Measurements from ENCODE around the gene RGS3.

Gene RGS3

DNA sequence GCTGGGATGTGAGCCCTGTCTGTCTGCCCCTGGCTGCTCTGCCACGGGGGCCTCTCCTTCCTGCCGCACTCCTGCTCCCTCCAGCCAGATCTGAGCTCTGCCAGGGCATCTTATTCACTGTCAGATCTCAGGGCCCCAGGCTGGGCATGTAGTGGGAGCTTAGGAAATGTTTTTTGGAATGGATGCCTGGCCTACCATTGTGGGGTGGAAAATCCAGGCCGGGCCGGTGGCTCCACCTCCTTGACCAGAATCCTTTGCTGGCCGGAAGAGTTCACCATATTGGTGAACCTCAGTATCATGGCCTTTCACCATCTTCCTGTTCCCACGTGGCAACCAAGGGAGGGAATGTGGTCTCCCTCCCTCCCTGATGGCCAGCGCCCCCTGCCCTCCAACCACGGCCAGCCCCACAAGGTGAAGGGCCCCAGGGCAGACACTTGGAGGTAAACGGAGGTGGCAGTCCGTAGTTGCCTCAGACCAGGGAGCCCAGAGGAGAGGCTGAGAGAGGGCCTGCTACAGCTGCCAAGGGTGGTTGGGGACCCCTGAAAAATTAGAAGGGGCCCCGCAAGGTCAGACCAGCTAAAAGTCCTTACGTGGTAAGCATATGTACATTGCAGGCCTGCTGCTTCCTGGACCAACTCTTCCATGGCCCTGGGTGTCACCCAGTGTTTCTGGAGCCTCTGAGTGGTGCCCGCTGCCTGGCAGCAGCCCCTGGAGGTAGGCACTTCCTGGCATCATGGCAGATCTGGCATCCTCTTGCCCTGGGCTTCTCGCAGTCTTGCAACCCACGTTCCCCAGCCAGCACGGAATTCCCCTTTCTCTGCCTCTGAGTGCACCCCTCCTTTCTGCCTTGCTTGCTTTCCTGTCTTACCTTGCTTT lies 153.3 kb downstream of the RGS3 start:
- Histone ChIP-seq H3K9ac (ENCODE audit: low read depth, low read length) (no peak overlapping the region), H3K27me3 (ENCODE audit: insufficient read depth, low read length) (no peaks in the 10 kb centered on the region; the same call in 1 of the 2 replicates), H3K4me3 (ENCODE audit: low read length) (no peak overlapping the region), H3K4me1 (ENCODE audit: insufficient read depth, low read length) (peaks cover 19% of the 10 kb centered on the region), H3K9me3 (ENCODE audit: insufficient read depth, low read depth, low read length) (no peaks in the 10 kb centered on the region), H3K27ac (ENCODE audit: low read length) (no peak overlapping the region), H3K36me3 (ENCODE audit: insufficient read depth, low read depth, low read length) (no peaks in the 10 kb centered on the region)

DNA sequence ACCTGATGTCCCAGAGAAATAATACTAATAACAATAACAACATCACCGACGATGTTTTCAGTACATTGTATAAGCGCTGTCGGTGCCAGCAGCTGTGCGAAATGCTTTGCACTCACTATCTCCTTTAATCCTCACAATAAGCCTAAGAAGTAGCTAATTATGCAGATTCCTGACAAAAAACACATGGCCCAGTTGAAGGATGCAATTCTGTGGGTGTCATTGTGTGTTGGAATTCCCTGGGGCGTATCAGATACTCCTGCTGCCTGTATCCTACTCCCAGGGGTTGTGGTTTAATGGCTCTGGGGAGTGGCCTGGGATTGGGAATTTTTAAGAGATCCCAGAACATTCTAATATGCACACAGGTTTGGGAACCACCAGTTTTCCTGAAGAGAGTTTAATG lies 154.0 kb downstream of the RGS3 start:
- no peaks in the 10 kb centered on the region for H3K36me3 ChIP-seq (ENCODE audit: insufficient read depth, low read depth, low read length)
- no peak overlapping the region for H3K4me3 ChIP-seq (ENCODE audit: low read length)
- no peaks in the 10 kb centered on the region for H3K9me3 ChIP-seq (ENCODE audit: insufficient read depth, low read depth, low read length)
- no peak overlapping the region for H3K9ac ChIP-seq (ENCODE audit: low read depth, low read length)
- peaks cover 21% of the 10 kb centered on the region for H3K4me1 ChIP-seq (ENCODE audit: insufficient read depth, low read length)
- H3K27me3 ChIP-seq (ENCODE audit: insufficient read depth, low read length), result no peaks in the 10 kb centered on the region; the same call in 1 of the 2 replicates
- no peak overlapping the region for H3K27ac ChIP-seq (ENCODE audit: low read length)

DNA sequence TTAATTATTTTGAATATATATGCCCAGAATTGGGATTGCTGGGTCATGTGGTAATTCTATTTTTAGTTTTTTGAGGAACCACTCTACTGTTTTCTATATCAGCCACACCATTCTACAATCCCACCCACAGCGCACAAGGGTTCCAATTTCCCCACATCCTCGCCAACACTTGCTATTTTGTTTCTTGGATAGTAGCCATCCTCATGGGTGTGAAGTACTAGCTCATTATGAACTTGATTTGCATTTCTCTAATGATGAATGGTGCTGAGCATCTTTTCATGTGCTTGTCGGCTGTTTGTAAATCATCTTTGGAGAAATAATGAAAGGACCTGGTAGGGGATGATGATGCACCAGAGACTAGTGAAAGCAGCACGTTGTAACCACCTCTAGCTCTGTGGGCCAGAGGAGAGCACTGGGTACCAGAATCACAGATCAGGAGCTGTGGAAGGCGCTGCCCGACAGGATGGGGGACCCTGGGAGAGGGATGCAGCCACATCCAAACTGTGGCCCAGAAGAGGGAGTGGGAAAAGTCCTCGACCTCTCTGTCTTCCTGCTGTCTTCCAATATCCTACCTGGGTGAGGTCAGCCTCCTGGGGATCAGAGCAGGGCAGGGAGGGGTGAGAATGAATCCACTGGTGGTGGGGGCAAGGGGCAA lies 155.4 kb downstream of the RGS3 start:
- Histone ChIP-seq H3K4me1 (ENCODE audit: insufficient read depth, low read length) (peaks cover 34% of the 10 kb centered on the region), H3K9me3 (ENCODE audit: insufficient read depth, low read depth, low read length) (no peaks in the 10 kb centered on the region), H3K27me3 (ENCODE audit: insufficient read depth, low read length) (no peaks in the 10 kb centered on the region; the same call in 1 of the 2 replicates), H3K36me3 (ENCODE audit: insufficient read depth, low read depth, low read length) (no peaks in the 10 kb centered on the region), H3K9ac (ENCODE audit: low read depth, low read length) (no peak overlapping the region), H3K27ac (ENCODE audit: low read length) (no peak overlapping the region), H3K4me3 (ENCODE audit: low read length) (no peak overlapping the region)

DNA sequence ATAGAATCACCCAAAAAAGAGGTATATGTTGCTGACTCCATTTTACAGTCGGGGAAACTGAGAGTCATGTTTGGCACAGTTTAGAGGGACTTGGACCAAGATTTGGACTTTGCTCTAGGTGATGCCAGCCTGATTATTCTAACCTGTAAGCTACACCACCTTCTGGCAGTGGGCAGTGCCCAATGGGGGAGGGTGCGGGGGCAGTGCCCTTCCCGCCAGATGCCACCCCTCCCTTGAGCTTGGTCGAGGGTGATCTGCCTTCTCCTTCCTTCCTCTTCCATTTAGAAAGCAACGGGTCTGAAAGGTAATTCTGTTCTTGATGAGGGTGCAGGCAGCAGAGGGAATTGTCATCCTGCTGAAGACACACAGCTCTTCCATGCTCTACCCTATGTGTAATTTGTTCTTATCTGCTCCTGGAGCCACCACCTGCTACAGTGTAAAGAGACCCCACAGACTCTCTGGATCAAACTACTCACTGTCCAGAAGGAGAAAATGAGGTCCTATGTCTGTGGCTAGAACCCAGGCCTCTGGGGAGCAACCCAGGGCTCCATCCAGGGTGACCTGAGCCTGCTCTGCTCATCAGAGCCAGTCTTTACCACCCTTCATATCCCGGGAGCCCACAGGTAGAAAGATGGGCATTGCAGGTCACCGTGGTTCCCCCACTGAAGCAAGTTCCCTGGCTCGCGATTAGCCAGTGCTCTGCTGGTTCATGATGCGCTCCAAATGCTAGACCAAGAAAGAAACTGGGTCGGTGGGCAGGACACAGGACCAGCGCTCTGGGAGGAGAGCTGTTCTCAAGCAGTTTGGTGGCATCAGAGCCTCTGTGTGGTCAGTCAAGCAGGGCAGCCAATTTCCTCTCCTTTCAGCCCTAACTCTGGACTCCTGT lies 156.2 kb downstream of the RGS3 start:
- H3K9me3 ChIP-seq (ENCODE audit: insufficient read depth, low read depth, low read length), result no peaks in the 10 kb centered on the region
- H3K27me3 ChIP-seq (ENCODE audit: insufficient read depth, low read length), result no peaks in the 10 kb centered on the region; the same call in 1 of the 2 replicates
- H3K4me1 ChIP-seq (ENCODE audit: insufficient read depth, low read length), result peaks cover 34% of the 10 kb centered on the region
- no peak overlapping the region for H3K4me3 ChIP-seq (ENCODE audit: low read length)
- peak overlapping the region; percentile 25; the same call in 1 of the 2 replicates for H3K9ac ChIP-seq (ENCODE audit: low read depth, low read length)
- H3K27ac ChIP-seq (ENCODE audit: low read length), result no peak overlapping the region
- H3K36me3 ChIP-seq (ENCODE audit: insufficient read depth, low read depth, low read length), result no peaks in the 10 kb centered on the region

DNA sequence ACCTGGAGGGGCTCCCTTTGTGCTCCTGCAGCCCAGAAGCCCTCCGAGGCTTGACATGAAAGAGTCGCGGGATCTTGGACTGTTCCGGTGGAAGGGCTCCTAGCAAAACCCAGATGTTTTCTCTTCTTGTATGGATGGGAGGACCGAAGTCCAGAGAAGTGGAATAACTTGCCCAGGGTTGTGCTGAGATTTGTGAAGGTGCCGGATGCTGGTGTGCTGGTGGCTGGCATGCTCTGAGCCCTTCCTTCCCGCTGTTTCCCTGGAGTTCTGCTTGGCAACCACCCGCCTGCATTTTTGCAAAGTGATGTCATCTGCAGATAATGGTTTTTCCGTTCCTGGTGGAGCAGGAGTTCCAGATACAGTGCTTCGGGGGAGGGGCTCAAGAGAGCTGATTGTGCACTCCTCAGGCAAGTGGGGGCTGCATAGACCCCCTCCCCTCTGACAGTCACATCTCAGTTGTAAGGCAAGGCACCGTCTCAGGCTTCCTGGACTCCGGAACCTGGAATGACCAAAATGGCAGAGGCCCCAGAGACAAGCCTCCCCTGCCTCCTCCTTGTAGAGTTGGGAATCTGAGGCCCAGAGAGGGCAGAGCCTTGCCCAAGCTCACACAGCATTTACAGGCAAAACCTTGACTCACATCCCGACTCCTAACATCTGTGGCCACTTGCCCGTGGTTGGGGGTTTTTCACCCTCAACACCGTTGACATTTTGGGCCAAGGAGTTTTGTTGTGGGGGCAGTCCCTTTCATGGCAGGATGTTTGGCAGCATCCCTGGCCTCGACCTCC lies 157.0 kb downstream of the RGS3 start:
- Histone ChIP-seq H3K4me1 (ENCODE audit: insufficient read depth, low read length) (peaks cover 34% of the 10 kb centered on the region), H3K9me3 (ENCODE audit: insufficient read depth, low read depth, low read length) (no peaks in the 10 kb centered on the region), H3K9ac (ENCODE audit: low read depth, low read length) (peak overlapping the region; percentile 25; the same call in 1 of the 2 replicates), H3K4me3 (ENCODE audit: low read length) (no peak overlapping the region), H3K27ac (ENCODE audit: low read length) (no peak overlapping the region), H3K36me3 (ENCODE audit: insufficient read depth, low read depth, low read length) (no peaks in the 10 kb centered on the region), H3K27me3 (ENCODE audit: insufficient read depth, low read length) (no peaks in the 10 kb centered on the region; the same call in 1 of the 2 replicates)

DNA sequence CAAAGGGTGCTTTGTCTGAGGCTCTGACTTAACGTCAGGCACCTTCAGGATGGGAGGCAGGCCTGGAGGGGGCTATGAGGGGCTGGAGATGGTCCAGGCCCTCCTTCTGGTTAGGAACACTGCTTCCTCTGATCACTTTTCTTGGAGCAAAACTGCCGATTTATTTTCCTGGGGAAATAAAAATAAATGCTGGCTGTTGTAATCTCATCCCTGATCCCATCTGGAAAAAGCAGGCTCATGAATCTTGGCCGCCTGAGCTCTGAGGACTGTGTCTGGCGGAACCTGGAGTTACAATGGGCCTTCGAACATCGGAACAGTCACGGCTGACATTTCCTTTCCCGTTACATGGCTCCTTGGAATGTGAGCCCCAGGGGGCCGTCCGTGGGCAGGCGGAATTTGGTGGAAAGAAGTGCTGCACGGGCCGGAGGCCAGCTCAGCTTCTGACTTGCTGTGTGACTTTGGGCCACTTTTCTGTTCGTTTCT lies 157.8 kb downstream of the RGS3 start:
- peak overlapping the region; percentile 25; the same call in 1 of the 2 replicates for H3K9ac ChIP-seq (ENCODE audit: low read depth, low read length)
- H3K9me3 ChIP-seq (ENCODE audit: insufficient read depth, low read depth, low read length), result no peaks in the 10 kb centered on the region
- H3K4me3 ChIP-seq (ENCODE audit: low read length), result no peak overlapping the region
- peaks cover 34% of the 10 kb centered on the region for H3K4me1 ChIP-seq (ENCODE audit: insufficient read depth, low read length)
- no peak overlapping the region for H3K27ac ChIP-seq (ENCODE audit: low read length)
- no peaks in the 10 kb centered on the region for H3K36me3 ChIP-seq (ENCODE audit: insufficient read depth, low read depth, low read length)
- H3K27me3 ChIP-seq (ENCODE audit: insufficient read depth, low read length), result no peaks in the 10 kb centered on the region; the same call in 1 of the 2 replicates

DNA sequence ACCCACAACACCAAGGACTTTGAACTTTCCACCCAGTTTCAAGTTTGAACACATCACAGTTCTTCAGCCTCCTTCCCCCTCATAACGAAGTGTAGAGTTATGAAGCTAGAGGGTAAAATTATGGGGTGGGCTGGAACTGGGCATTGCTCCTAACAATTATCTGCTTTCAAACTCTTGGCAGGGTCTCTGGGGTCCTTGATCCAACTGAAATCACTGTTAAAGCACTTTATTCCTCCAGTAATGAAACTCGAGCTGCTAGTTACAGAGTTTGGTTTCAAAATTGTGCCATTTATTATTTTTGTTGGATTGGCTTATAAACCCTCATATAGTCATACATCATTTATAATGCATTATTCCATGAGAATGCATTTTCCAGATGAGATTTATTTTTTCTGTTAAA lies 158.5 kb downstream of the RGS3 start:
- H3K4me3 ChIP-seq (ENCODE audit: low read length), result no peak overlapping the region
- H3K4me1 ChIP-seq (ENCODE audit: insufficient read depth, low read length), result peaks cover 34% of the 10 kb centered on the region
- H3K9me3 ChIP-seq (ENCODE audit: insufficient read depth, low read depth, low read length), result no peaks in the 10 kb centered on the region
- no peaks in the 10 kb centered on the region for H3K36me3 ChIP-seq (ENCODE audit: insufficient read depth, low read depth, low read length)
- peaks cover 3% of the 10 kb centered on the region for H3K27me3 ChIP-seq (ENCODE audit: insufficient read depth, low read length)
- no peak overlapping the region for H3K9ac ChIP-seq (ENCODE audit: low read depth, low read length)
- H3K27ac ChIP-seq (ENCODE audit: low read length), result no peak overlapping the region

DNA sequence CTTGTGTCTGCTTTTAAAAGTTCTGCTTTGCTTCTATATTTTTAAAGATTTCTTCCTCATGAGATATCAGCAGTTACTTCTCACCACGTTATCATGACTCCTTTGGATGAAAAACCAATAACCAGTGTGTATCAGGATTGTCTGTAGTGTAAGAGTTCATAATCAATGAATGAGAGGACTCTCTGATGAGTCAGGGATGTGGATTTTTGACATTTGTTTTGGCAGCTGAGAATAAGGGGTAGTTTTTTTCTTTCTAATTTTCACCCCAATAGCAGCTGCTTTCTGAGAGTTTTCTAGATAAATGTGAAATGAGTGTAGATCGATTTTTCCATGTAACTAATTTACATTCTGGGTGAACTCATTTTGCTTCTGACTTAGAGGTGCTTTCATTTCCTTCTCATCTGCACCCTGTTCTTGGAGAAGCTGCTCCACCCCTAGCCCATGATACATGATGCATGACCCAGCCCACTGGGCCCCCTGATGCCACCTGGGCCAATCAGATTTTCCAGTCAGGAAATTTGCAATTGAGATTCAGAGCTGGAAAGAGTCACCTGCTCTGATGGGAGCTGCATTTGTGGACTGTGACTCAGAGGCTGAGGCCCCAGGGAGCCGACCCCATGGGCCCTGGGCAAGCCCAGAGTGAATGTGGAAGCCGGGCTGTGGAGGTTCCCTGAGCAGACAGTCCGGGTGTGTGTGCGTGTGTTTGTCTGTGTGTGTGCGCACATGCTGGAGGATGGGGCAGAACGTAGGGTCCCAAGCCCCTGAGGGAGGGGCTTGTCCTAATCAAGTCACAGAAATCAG lies 159.3 kb downstream of the RGS3 start:
- Histone ChIP-seq H3K4me3 (ENCODE audit: low read length) (peak overlapping the region; percentile 18; the same call in 1 of the 2 replicates), H3K36me3 (ENCODE audit: insufficient read depth, low read depth, low read length) (no peaks in the 10 kb centered on the region), H3K27me3 (ENCODE audit: insufficient read depth, low read length) (peaks cover 11% of the 10 kb centered on the region), H3K4me1 (ENCODE audit: insufficient read depth, low read length) (peaks cover 34% of the 10 kb centered on the region), H3K9ac (ENCODE audit: low read depth, low read length) (peak overlapping the region; percentile 62; the same call in 1 of the 2 replicates), H3K9me3 (ENCODE audit: insufficient read depth, low read depth, low read length) (no peaks in the 10 kb centered on the region), H3K27ac (ENCODE audit: low read length) (peak overlapping the region; percentile 53)

DNA sequence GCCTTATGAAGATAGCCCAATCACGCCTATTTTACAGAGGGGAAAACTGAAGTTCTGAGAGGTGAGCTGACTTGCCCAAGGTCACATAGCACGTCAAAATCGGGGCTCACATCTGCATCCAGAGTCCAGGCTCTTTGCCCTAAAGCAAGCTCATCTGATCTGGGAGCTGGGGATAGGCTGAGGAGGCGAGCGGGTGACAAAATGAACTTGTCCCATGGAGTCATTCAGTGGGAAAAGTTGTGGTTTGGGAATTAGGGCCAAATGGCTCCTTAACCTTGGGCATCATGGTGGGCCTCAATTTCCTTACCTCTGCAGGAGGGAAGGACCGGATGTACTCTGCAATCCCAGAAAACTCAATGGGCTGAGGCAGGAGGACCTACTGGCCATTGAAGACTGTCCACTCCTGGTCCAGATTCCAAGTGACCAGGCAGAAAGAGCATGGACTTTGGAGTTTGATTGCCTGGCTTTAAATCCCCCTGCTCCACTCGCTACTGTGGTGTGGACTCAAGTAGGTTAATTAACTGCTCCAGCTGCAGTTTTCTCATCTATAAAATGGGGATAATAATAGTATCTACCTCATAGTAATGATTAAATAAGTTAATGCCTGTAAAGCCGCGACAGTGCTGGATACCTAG lies 160.4 kb downstream of the RGS3 start:
- Histone ChIP-seq H3K4me1 (ENCODE audit: insufficient read depth, low read length) (peaks cover 34% of the 10 kb centered on the region), H3K27ac (ENCODE audit: low read length) (no peak overlapping the region), H3K4me3 (ENCODE audit: low read length) (no peak overlapping the region), H3K36me3 (ENCODE audit: insufficient read depth, low read depth, low read length) (no peaks in the 10 kb centered on the region), H3K27me3 (ENCODE audit: insufficient read depth, low read length) (peaks cover 11% of the 10 kb centered on the region), H3K9ac (ENCODE audit: low read depth, low read length) (peak overlapping the region; percentile 62; the same call in 1 of the 2 replicates), H3K9me3 (ENCODE audit: insufficient read depth, low read depth, low read length) (no peaks in the 10 kb centered on the region)

DNA sequence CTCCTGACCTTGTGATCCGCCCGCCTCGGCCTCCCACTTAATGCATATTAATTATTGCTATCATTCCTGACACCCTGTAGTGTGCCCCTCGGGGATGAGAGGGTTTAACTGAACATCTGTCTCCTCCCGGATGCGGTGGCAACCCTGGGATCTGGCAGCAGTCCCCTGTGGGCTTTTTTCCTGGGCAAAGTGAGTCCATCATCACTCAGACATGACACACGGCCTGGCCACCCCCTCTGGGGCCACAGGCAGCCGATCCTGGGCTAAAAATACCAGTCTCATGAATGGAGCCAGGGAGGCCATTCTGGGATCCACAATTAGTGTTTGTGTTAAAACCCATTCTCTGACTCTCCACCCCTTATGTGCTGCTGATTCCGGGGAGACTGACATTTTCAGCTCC lies 161.2 kb downstream of the RGS3 start:
- no peak overlapping the region for H3K4me3 ChIP-seq (ENCODE audit: low read length)
- no peak overlapping the region for H3K9ac ChIP-seq (ENCODE audit: low read depth, low read length)
- no peaks in the 10 kb centered on the region for H3K36me3 ChIP-seq (ENCODE audit: insufficient read depth, low read depth, low read length)
- H3K4me1 ChIP-seq (ENCODE audit: insufficient read depth, low read length), result peaks cover 34% of the 10 kb centered on the region
- peaks cover 11% of the 10 kb centered on the region for H3K27me3 ChIP-seq (ENCODE audit: insufficient read depth, low read length)
- no peak overlapping the region for H3K27ac ChIP-seq (ENCODE audit: low read length)
- no peaks in the 10 kb centered on the region for H3K9me3 ChIP-seq (ENCODE audit: insufficient read depth, low read depth, low read length)

All from iPS-20b (cell line).